IgD-negative memory B cell (primary cell): ENCODE results near the gene STMN1. TPM values are rescaled to one million over a fixed set of nuclear protein-coding genes. Genes with fewer than 3 reads are reported as not detected.
"Not testable (repeated sequence)": the region's sequence is repeated elsewhere in the genome, so short reads cannot be mapped to it uniquely, and the experiment has no call there.

Source experiments
- H3K27ac Mint-ChIP-seq, 3 donors: one replicate each; pipeline ENCODE4 v1.8.0; 2020 to 2022; ENCODE audit warnings: mild to moderate bottlenecking in 3 of 3, mixed read lengths in 3 of 3, moderate library complexity in 1 of 3
- H3K27me3 Mint-ChIP-seq: one replicate; pipeline ENCODE4 v1.8.0; 2021; ENCODE audit warnings: mixed read lengths
- H3K36me3 Mint-ChIP-seq: one replicate; pipeline ENCODE4 v1.8.0; 2020; ENCODE audit warnings: mild to moderate bottlenecking, mixed read lengths
- H3K4me1 Mint-ChIP-seq, 3 donors: one replicate each; pipeline ENCODE4 v1.8.0; 2020 to 2022; ENCODE audit warnings: mixed read lengths in 3 of 3, mild to moderate bottlenecking in 1 of 3
- H3K4me3 Mint-ChIP-seq, 4 donors: one replicate each; pipeline ENCODE4 v1.8.0; 2020 to 2022; ENCODE audit warnings: mild to moderate bottlenecking in 4 of 4, mixed read lengths in 4 of 4, moderate library complexity in 3 of 4
- H3K9me3 Mint-ChIP-seq, 3 donors: one replicate each; pipeline ENCODE4 v1.8.0; 2020 to 2021; ENCODE audit warnings: mixed read lengths in 3 of 3, mild to moderate bottlenecking in 1 of 3
- polyA plus RNA-seq: library from polyadenylated mRNA; unstranded; fragments of 300-500 nt; fragmentation: Illumina TruSeq; gene quantifications from one replicate; pipeline ENCODE4 v1.2.3, GENCODE V29; 2021

The STMN1 gene
- polyA plus RNA-seq, result 47.4 TPM

- Mint-ChIP-seq H3K27me3 (no peaks in the 10 kb centered on the region), H3K4me1 (peaks cover 7 to 13% (median 11%) of the 10 kb centered on the region in 3 donors), H3K27ac (peak within 1 kb of the TSS; percentile 54 to 98 (median 91)), H3K36me3 (no peaks in the 10 kb centered on the region), H3K9me3 (no peaks in the 10 kb centered on the region), H3K4me3 (peak within 1 kb of the TSS; percentile 84 to 100 (median 97))
These were observed at the start of gene STMN1 for GRCh38 chr1:25905680-25906643. TSS of gene STMN1 (minus strand) at chr1:25906419. CDS start at chr1:25904676, 1,743 bp downstream.

GRCh38 chr1:25955553-25955952 is 49.3 kb upstream of the STMN1 start:
- Mint-ChIP-seq H3K27me3 (no peaks in the 10 kb centered on the region), H3K9me3 (peaks cover 0 to 3% (median 0%) of the 10 kb centered on the region in 3 donors), H3K27ac (no peak overlapping the region), H3K36me3 (peaks cover 10% of the 10 kb centered on the region), H3K4me3 (no peak overlapping the region), H3K4me1 (peaks cover 0 to 2% (median 0%) of the 10 kb centered on the region in 3 donors)

- Mint-ChIP-seq H3K27ac (no peak overlapping the region), H3K27me3 (no peaks in the 10 kb centered on the region), H3K4me3 (no peak overlapping the region), H3K9me3 (peaks cover 0 to 3% (median 0%) of the 10 kb centered on the region in 3 donors), H3K4me1 (peaks cover 0 to 2% (median 0%) of the 10 kb centered on the region in 3 donors), H3K36me3 (peaks cover 10% of the 10 kb centered on the region)
These were observed 48.2 kb upstream of the STMN1 start for GRCh38 chr1:25954282-25954938.

GRCh38 chr1:25952841-25953401 is 46.7 kb upstream of the STMN1 start:
- H3K36me3 Mint-ChIP-seq, result peaks cover 5% of the 10 kb centered on the region
- H3K9me3 Mint-ChIP-seq, result no peaks in the 10 kb centered on the region
- no peak overlapping the region for H3K4me3 Mint-ChIP-seq
- no peaks in the 10 kb centered on the region for H3K27me3 Mint-ChIP-seq
- no peak overlapping the region for H3K27ac Mint-ChIP-seq
- peaks cover 0 to 2% (median 0%) of the 10 kb centered on the region in 3 donors for H3K4me1 Mint-ChIP-seq

GRCh38 chr1:25948641-25949040 is 42.4 kb upstream of the STMN1 start:
- Mint-ChIP-seq H3K4me3 (no peak overlapping the region), H3K27ac (no peak overlapping the region), H3K36me3 (peaks cover 2% of the 10 kb centered on the region), H3K27me3 (no peaks in the 10 kb centered on the region), H3K9me3 (peaks cover 0 to 4% (median 0%) of the 10 kb centered on the region in 3 donors), H3K4me1 (no peaks in the 10 kb centered on the region)

GRCh38 chr1:25947027-25947426 is 40.8 kb upstream of the STMN1 start:
- Mint-ChIP-seq H3K27me3 (no peaks in the 10 kb centered on the region), H3K4me1 (no peaks in the 10 kb centered on the region), H3K27ac (no peak overlapping the region), H3K36me3 (peaks cover 5% of the 10 kb centered on the region), H3K9me3 (peaks cover 0 to 12% (median 6%) of the 10 kb centered on the region in 3 donors), H3K4me3 (no peak overlapping the region)

GRCh38 chr1:25945761-25946160 is 39.5 kb upstream of the STMN1 start:
- Mint-ChIP-seq H3K4me3 (no peak overlapping the region), H3K36me3 (peaks cover 5% of the 10 kb centered on the region), H3K27me3 (no peaks in the 10 kb centered on the region), H3K27ac (no peak overlapping the region), H3K9me3 (peaks cover 0 to 12% (median 6%) of the 10 kb centered on the region in 3 donors), H3K4me1 (no peaks in the 10 kb centered on the region)

- H3K4me3 Mint-ChIP-seq, result no peak overlapping the region
- H3K9me3 Mint-ChIP-seq, result peaks cover 0 to 12% (median 6%) of the 10 kb centered on the region in 3 donors
- H3K27ac Mint-ChIP-seq, result no peak overlapping the region
- H3K4me1 Mint-ChIP-seq, result no peaks in the 10 kb centered on the region
- H3K36me3 Mint-ChIP-seq, result peaks cover 5% of the 10 kb centered on the region
- H3K27me3 Mint-ChIP-seq, result no peaks in the 10 kb centered on the region
These were observed 38.8 kb upstream of the STMN1 start for GRCh38 chr1:25944986-25945385.

GRCh38 chr1:25943511-25943910 is 37.3 kb upstream of the STMN1 start:
- H3K27ac Mint-ChIP-seq, H3K36me3 Mint-ChIP-seq, H3K27me3 Mint-ChIP-seq, H3K4me1 Mint-ChIP-seq: not testable (repeated sequence)
- H3K9me3 Mint-ChIP-seq, result peaks cover 0 to 12% (median 6%) of the 10 kb centered on the region in 3 donors
- peak overlapping the region in 1 of 4 donors; percentile 47 for H3K4me3 Mint-ChIP-seq

- Mint-ChIP-seq H3K4me3 (no peak overlapping the region), H3K27me3 (peaks cover 5% of the 10 kb centered on the region), H3K27ac (no peak overlapping the region), H3K4me1 (no peaks in the 10 kb centered on the region), H3K9me3 (no peaks in the 10 kb centered on the region), H3K36me3 (peaks cover 2% of the 10 kb centered on the region)
These were observed 30.7 kb upstream of the STMN1 start for GRCh38 chr1:25936947-25937346.

GRCh38 chr1:25933479-25934365 is 27.5 kb upstream of the STMN1 start:
- Mint-ChIP-seq H3K4me3 (no peak overlapping the region), H3K9me3 (no peaks in the 10 kb centered on the region), H3K4me1 (peaks cover 0 to 2% (median 0%) of the 10 kb centered on the region in 3 donors), H3K36me3 (peaks cover 5% of the 10 kb centered on the region), H3K27ac (no peak overlapping the region), H3K27me3 (peaks cover 18% of the 10 kb centered on the region)

GRCh38 chr1:25932811-25933400 is 26.7 kb upstream of the STMN1 start:
- H3K27me3 Mint-ChIP-seq, result peaks cover 20% of the 10 kb centered on the region
- H3K4me3 Mint-ChIP-seq, H3K27ac Mint-ChIP-seq, H3K4me1 Mint-ChIP-seq, H3K9me3 Mint-ChIP-seq, H3K36me3 Mint-ChIP-seq: not testable (repeated sequence)

GRCh38 chr1:25932321-25932720 is 26.1 kb upstream of the STMN1 start:
- H3K4me1 Mint-ChIP-seq, result peaks cover 0 to 2% (median 0%) of the 10 kb centered on the region in 3 donors
- H3K9me3 Mint-ChIP-seq, result no peaks in the 10 kb centered on the region
- peaks cover 5% of the 10 kb centered on the region for H3K36me3 Mint-ChIP-seq
- no peak overlapping the region for H3K27ac Mint-ChIP-seq
- no peak overlapping the region for H3K4me3 Mint-ChIP-seq
- H3K27me3 Mint-ChIP-seq, result peaks cover 21% of the 10 kb centered on the region

GRCh38 chr1:25929016-25929415 is 22.8 kb upstream of the STMN1 start:
- Mint-ChIP-seq H3K9me3 (no peaks in the 10 kb centered on the region), H3K4me1 (peaks cover 0 to 2% (median 0%) of the 10 kb centered on the region in 3 donors), H3K27ac (no peak overlapping the region), H3K27me3 (peaks cover 25% of the 10 kb centered on the region), H3K36me3 (peaks cover 5% of the 10 kb centered on the region), H3K4me3 (peak overlapping the region in 1 of 4 donors; percentile 21)
